T follicular helper cell (primary cell): ENCODE results near the gene SEC62.

Experiments
- DNase-seq: peaks from one replicate; pipeline ENCODE4 v3.0.0-alpha.2; 2020; ENCODE audit warnings: low read depth

SEC62 gene

GRCh38 chr3:169966951-169967915 is 626 bp downstream of the SEC62 start:
- peak; percentile 11 for DNase-seq

GRCh38 chr3:169968224-169968885 is 1.7 kb downstream of the SEC62 start:
- DNase-seq = no peak

- DNase-seq = no peak
Measured at GRCh38 chr3:169969174-169970095, 2.8 kb downstream of the SEC62 start.

- DNase-seq = no peak
Measured at GRCh38 chr3:169970847-169971246, 4.2 kb downstream of the SEC62 start.

- DNase-seq = no peak
Measured at GRCh38 chr3:169971522-169971921, 4.9 kb downstream of the SEC62 start.

GRCh38 chr3:169980055-169980454 is 13.4 kb downstream of the SEC62 start:
- no peak for DNase-seq

GRCh38 chr3:169984292-169984691 is 17.7 kb downstream of the SEC62 start:
- DNase-seq = no peak

- no peak for DNase-seq
Measured at GRCh38 chr3:169990431-169990830, 23.8 kb downstream of the SEC62 start.

- DNase-seq = no peak
Measured at GRCh38 chr3:169992156-169992555, 25.5 kb downstream of the SEC62 start.

GRCh38 chr3:169992781-169993180 is 26.2 kb downstream of the SEC62 start:
- DNase-seq = no peak

- DNase-seq = no peak
Measured at GRCh38 chr3:169993761-169994160, 27.2 kb downstream of the SEC62 start.

- DNase-seq = no peak
Measured at GRCh38 chr3:169996063-169996462, 29.5 kb downstream of the SEC62 start.

GRCh38 chr3:169998668-169999131 is 32.1 kb downstream of the SEC62 start:
- no peak for DNase-seq

GRCh38 chr3:169999433-169999832 is 32.8 kb downstream of the SEC62 start:
- no peak for DNase-seq

- no peak for DNase-seq
Measured at GRCh38 chr3:170000051-170000450, 33.4 kb downstream of the SEC62 start.

GRCh38 chr3:170002231-170002630 is 35.6 kb downstream of the SEC62 start:
- DNase-seq = no peak

- DNase-seq = no peak
Measured at GRCh38 chr3:170002879-170003278, 36.3 kb downstream of the SEC62 start.

GRCh38 chr3:170003881-170004356 is 37.3 kb downstream of the SEC62 start:
- DNase-seq = no peak

- DNase-seq = no peak
Measured at GRCh38 chr3:170007031-170007663, 40.5 kb downstream of the SEC62 start.

GRCh38 chr3:170010498-170010897 is 43.9 kb downstream of the SEC62 start:
- no peak for DNase-seq

GRCh38 chr3:170012683-170013400 is 46.2 kb downstream of the SEC62 start:
- no peak for DNase-seq
